Smooth muscle cell (in vitro differentiated cells): Measurements from ENCODE around the gene SKOR1. TPM values are rescaled to one million over a fixed set of nuclear protein-coding genes. Genes with fewer than 3 reads are reported as not detected.

Experiments
- DNase-seq: peaks from one replicate; lab custom pipeline; 2025; ENCODE audit not compliant: unreplicated experiment; lab: John Stamatoyannopoulos, UW
- H2AFZ ChIP-seq: fragments of 200-600 bp; sonication (generic); 2 replicates; pipeline ENCODE4 v1.6.0; 2016; ENCODE audit warnings: antibody characterized with exemption, low read depth, mild to moderate bottlenecking
- H3F3A ChIP-seq: fragments of 200-600 bp; sonication (generic); 2 replicates; pipeline ENCODE4 v1.6.0; 2017; ENCODE audit warnings: antibody characterized with exemption, low read depth
- H3K27ac ChIP-seq: fragments of 200-600 bp; sonication (generic); 2 replicates; pipeline ENCODE4 v1.5.1; 2016; ENCODE audit warnings: low read depth, mild to moderate bottlenecking
- H3K27me3 ChIP-seq: fragments of 200-600 bp; sonication (generic); 2 replicates; pipeline ENCODE4 v1.6.1; 2016; ENCODE audit warnings: low read depth, mild to moderate bottlenecking
- H3K36me3 ChIP-seq: fragments of 200-600 bp; sonication (generic); 2 replicates; pipeline ENCODE4 v1.5.1; 2016; ENCODE audit warnings: low read depth
- H3K4me1 ChIP-seq: fragments of 200-600 bp; sonication (generic); 2 replicates; pipeline ENCODE4 v1.5.1; 2016; ENCODE audit warnings: low read depth
- H3K4me2 ChIP-seq: fragments of 200-600 bp; sonication (generic); 2 replicates; pipeline ENCODE4 v1.6.0; 2016; ENCODE audit warnings: mild to moderate bottlenecking
- H3K4me3 ChIP-seq: fragments of 200-600 bp; sonication (generic); 2 replicates; pipeline ENCODE4 v1.5.1; 2016; ENCODE audit warnings: mild to moderate bottlenecking
- H3K79me2 ChIP-seq: fragments of 200-600 bp; sonication (generic); 2 replicates; pipeline ENCODE4 v1.6.0; 2016; ENCODE audit warnings: low read depth, mild to moderate bottlenecking
- H3K9ac ChIP-seq: fragments of 200-600 bp; sonication (generic); 2 replicates; pipeline ENCODE4 v1.6.0; 2016; ENCODE audit warnings: low read depth
- H3K9me3 ChIP-seq: fragments of 200-600 bp; sonication (generic); replicated peaks from 2 replicates; pipeline ENCODE4 v1.5.1; 2016; ENCODE audit warnings: low read depth
- H4K20me1 ChIP-seq: fragments of 200-600 bp; sonication (generic); 2 replicates; pipeline ENCODE4 v1.6.0; 2016; ENCODE audit warnings: low read depth
- WGBS: methylation state at CpG from one replicate; pipeline ENCODE4 v1.1.7; 2016; ENCODE audit warnings: low lambda C conversion rate; 5-methylcytosine and 5-hydroxymethylcytosine counted together
- polyA plus RNA-seq: library from polyadenylated mRNA; unstranded; fragments of >200 nt; fragmentation: Nextera tagmentation; extraction: Ambion mirVana; gene quantifications from 2 replicates; pipeline ENCODE4 v1.2.1, GENCODE V29; 2016
- total RNA-seq: library from RNA; depleted of rRNA; stranded (reverse); fragments of >200 nt; gene quantifications from 2 replicates; pipeline ENCODE4 v1.2.3, GENCODE V29; 2014
- TF ChIP-seq, protein P1 (sequence below): fragments of 200-600 bp; sonication (generic); IDR thresholded peaks from 2 replicates; pipeline ENCODE4 v1.5.1; 2017; ENCODE audit warnings: borderline replicate concordance, mild to moderate bottlenecking, antibody characterized with exemption; ENCODE audit not compliant: insufficient read depth, poor library complexity, severe bottlenecking

The SKOR1 gene, protein sequence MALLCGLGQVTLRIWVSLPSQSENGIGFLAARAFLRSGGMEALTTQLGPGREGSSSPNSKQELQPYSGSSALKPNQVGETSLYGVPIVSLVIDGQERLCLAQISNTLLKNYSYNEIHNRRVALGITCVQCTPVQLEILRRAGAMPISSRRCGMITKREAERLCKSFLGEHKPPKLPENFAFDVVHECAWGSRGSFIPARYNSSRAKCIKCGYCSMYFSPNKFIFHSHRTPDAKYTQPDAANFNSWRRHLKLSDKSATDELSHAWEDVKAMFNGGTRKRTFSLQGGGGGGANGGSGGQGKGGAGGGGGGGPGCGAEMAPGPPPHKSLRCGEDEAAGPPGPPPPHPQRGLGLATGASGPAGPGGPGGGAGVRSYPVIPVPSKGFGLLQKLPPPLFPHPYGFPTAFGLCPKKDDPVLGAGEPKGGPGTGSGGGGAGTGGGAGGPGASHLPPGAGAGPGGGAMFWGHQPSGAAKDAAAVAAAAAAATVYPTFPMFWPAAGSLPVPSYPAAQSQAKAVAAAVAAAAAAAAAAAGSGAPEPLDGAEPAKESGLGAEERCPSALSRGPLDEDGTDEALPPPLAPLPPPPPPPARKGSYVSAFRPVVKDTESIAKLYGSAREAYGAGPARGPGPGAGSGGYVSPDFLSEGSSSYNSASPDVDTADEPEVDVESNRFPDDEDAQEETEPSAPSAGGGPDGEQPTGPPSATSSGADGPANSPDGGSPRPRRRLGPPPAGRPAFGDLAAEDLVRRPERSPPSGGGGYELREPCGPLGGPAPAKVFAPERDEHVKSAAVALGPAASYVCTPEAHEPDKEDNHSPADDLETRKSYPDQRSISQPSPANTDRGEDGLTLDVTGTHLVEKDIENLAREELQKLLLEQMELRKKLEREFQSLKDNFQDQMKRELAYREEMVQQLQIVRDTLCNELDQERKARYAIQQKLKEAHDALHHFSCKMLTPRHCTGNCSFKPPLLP
- 0.04 TPM in 1 of 2 replicates, not detected in the other for total RNA-seq
- 0.21 and 0.27 TPM in 2 replicates for polyA plus RNA-seq

DNA sequence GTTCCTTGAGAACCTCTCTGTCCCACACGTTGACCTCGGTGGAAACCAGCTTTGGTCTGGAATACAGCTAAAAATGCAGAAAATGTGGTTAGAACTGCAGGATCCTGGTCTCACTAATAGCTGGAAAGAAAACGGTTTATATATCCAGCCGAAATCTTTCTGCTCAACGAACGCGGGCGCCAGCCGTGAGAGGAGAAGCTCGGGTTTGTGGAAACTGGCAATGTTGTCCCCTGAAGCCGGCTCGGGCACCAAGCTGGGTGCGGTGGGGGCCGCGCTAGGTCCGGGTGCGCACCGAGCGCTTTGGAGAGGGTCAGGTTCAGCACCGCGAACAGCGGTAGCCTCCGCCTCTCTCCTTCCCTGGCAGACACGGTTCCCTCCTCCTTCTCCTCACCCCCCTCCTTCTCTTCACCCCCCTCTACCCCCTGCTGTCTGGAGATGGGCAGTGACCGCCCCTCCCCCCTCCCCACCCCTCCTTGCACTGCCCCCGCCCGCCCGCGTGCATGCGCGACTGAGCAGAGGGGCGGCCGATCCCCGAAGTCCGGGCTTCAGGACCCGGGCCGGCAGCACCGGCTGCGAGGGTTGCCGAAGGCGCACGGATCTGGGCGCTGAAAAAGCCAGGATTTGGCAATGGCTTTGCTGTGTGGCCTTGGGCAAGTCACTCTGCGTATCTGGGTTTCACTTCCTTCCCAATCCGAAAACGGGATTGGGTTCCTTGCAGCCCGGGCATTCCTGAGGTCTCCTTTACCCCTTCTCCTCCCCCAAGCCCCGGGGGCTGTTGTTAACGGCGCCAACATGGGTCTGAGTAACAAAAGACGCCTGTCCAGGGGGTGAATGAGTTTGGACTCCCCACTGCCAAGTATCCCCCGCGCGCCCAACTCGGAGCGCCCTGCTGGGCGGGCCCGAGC lies at the start of gene SKOR1:
SKOR1 (plus strand) TSS at position 534 of the 905 bp plus-strand sequence; CDS start at position 628, 94 bp downstream.
- TF ChIP-seq, protein P1, sequence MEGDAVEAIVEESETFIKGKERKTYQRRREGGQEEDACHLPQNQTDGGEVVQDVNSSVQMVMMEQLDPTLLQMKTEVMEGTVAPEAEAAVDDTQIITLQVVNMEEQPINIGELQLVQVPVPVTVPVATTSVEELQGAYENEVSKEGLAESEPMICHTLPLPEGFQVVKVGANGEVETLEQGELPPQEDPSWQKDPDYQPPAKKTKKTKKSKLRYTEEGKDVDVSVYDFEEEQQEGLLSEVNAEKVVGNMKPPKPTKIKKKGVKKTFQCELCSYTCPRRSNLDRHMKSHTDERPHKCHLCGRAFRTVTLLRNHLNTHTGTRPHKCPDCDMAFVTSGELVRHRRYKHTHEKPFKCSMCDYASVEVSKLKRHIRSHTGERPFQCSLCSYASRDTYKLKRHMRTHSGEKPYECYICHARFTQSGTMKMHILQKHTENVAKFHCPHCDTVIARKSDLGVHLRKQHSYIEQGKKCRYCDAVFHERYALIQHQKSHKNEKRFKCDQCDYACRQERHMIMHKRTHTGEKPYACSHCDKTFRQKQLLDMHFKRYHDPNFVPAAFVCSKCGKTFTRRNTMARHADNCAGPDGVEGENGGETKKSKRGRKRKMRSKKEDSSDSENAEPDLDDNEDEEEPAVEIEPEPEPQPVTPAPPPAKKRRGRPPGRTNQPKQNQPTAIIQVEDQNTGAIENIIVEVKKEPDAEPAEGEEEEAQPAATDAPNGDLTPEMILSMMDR, result no peak
- no peaks in the 10 kb centered on the region for H3K79me2 ChIP-seq
- no peak within 1 kb of the TSS for H2AFZ ChIP-seq
- no peak within 1 kb of the TSS for H3K9ac ChIP-seq
- peaks cover 19% of the 10 kb centered on the region for H3K4me1 ChIP-seq
- H3K9me3 ChIP-seq, result no peaks in the 10 kb centered on the region
- no peaks in the 10 kb centered on the region for H3F3A ChIP-seq
- H3K27me3 ChIP-seq, result peaks cover 100% of the 10 kb centered on the region
- no peak for DNase-seq
- no peaks in the 10 kb centered on the region for H4K20me1 ChIP-seq
- peak within 1 kb of the TSS; percentile 73 for H3K4me2 ChIP-seq
- WGBS, result 3% methylated on average over 55 of the region's 58 CpGs
- no peaks in the 10 kb centered on the region for H3K36me3 ChIP-seq
- H3K4me3 ChIP-seq, result no peak within 1 kb of the TSS
- H3K27ac ChIP-seq, result no peak within 1 kb of the TSS

DNA sequence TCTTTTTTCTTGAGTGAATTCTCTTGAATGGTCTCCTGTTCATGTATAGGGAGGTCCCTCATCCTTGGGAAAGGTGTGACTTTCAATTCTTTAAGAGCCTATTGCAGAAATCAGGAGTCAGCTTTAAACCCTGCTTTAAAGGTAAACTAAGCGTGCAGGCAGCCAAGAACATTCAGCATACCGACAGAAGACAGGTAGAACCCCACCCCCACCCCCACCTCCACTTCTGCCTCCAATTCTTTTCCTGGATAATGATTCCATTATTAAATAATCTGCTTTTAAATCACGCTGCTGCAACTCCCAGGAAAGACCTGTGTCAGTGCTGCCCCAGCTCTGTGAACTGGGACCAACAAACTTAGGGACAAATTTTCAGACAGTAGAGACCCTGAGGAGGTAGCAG lies 49.3 kb upstream of the SKOR1 start:
- Histone ChIP-seq H3K36me3 (no peaks in the 10 kb centered on the region), H4K20me1 (no peaks in the 10 kb centered on the region), H3K4me3 (no peak overlapping the region), H3K27ac (no peak overlapping the region), H3K9ac (no peak overlapping the region), H2AFZ (no peak overlapping the region), H3F3A (peaks cover 3% of the 10 kb centered on the region), H3K27me3 (peaks cover 51% of the 10 kb centered on the region), H3K4me1 (peaks cover 27% of the 10 kb centered on the region), H3K4me2 (no peak overlapping the region), H3K79me2 (no peaks in the 10 kb centered on the region), H3K9me3 (no peaks in the 10 kb centered on the region)
- no peak for DNase-seq
- TF ChIP-seq, protein P1, result no peak
- 95% methylated on average over 3 of the region's 3 CpGs for WGBS

DNA sequence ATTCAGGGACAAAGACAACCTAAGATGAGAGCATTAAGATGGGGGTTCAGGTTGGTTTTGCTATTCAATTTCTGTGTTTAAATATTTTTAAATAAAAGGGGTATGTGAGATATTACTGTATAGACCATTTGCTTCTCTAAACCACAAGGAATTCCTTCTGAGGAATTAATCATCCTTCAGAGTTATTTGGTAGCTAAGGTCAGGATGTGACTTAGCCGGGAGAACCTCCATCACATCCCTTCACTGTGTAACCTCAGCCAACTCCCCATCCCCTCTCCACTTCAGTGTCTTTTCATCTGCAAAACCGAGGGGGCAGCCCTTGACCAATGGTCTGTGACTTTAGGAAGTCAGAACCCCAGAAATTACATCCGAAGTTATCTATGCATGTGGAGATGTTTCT lies 48.7 kb upstream of the SKOR1 start:
- no peak overlapping the region for H3K9ac ChIP-seq
- no peak overlapping the region for H3K4me3 ChIP-seq
- DNase-seq, result no peak
- H4K20me1 ChIP-seq, result no peaks in the 10 kb centered on the region
- no peaks in the 10 kb centered on the region for H3K9me3 ChIP-seq
- peaks cover 33% of the 10 kb centered on the region for H3K4me1 ChIP-seq
- H3K36me3 ChIP-seq, result no peaks in the 10 kb centered on the region
- TF ChIP-seq, protein P1, result no peak
- H2AFZ ChIP-seq, result no peak overlapping the region
- WGBS, result 67% methylated on average over 3 of the region's 3 CpGs
- H3K79me2 ChIP-seq, result no peaks in the 10 kb centered on the region
- H3F3A ChIP-seq, result peaks cover 3% of the 10 kb centered on the region
- no peak overlapping the region for H3K4me2 ChIP-seq
- peaks cover 46% of the 10 kb centered on the region for H3K27me3 ChIP-seq
- no peak overlapping the region for H3K27ac ChIP-seq
